Calu3 (cell line): ENCODE results near the gene THSD7B. TPM values are rescaled to one million over a fixed set of nuclear protein-coding genes. Genes with fewer than 3 reads are reported as not detected.

Source experiments
- BruUV-seq: library from RNA; stranded (reverse); fragments of 400-500 nt; replicated peaks from 2 replicates; lab custom pipeline; 2021; lab: Mats Ljungman, UMichigan
- CTCF ChIA-PET: fragments of 300-600 bp; sonication (Branson Sonifier 250); formaldehyde crosslinking; loops from one replicate; lab custom pipeline; 2022; ENCODE audit warnings: antibody characterized with exemption; lab: Charles Lee
- DNase-seq: peaks from one replicate; pipeline ENCODE4 v3.0.0; 2022
- H3K27ac Mint-ChIP-seq: one replicate; pipeline ENCODE4 v1.8.0; 2022; ENCODE audit warnings: mixed read lengths; ENCODE audit not compliant: unreplicated experiment
- H3K27me3 Mint-ChIP-seq: one replicate; pipeline ENCODE4 v1.8.0; 2022; ENCODE audit warnings: mixed read lengths; ENCODE audit not compliant: unreplicated experiment
- H3K36me3 Mint-ChIP-seq: one replicate; pipeline ENCODE4 v1.8.0; 2022; ENCODE audit warnings: mild to moderate bottlenecking, moderate library complexity, mixed read lengths; ENCODE audit not compliant: insufficient read depth, unreplicated experiment
- H3K4me1 Mint-ChIP-seq: one replicate; pipeline ENCODE4 v1.8.0; 2022; ENCODE audit warnings: mild to moderate bottlenecking, low read depth, mixed read lengths; ENCODE audit not compliant: unreplicated experiment
- H3K4me3 Mint-ChIP-seq: one replicate; pipeline ENCODE4 v1.8.0; 2022; ENCODE audit warnings: mild to moderate bottlenecking, low read depth, moderate library complexity, mixed read lengths; ENCODE audit not compliant: unreplicated experiment
- H3K9me3 Mint-ChIP-seq: one replicate; pipeline ENCODE4 v1.8.0; 2022; ENCODE audit warnings: low read depth, mixed read lengths; ENCODE audit not compliant: unreplicated experiment
- CTCF ChIP-seq: fragments of 200-600 bp; IDR thresholded peaks from one replicate; pipeline ENCODE4 v1.8.0; 2022; ENCODE audit warnings: antibody characterized with exemption; ENCODE audit not compliant: unreplicated experiment
- intact Hi-C: fragments of 100-400 bp; cut with micrococcal nuclease; formaldehyde crosslinking; loops from one replicate; pipeline ENCODE4 v1.10.0; 2022; ENCODE audit not compliant: unreplicated experiment
- total RNA-seq: library from RNA; stranded (reverse); gene quantifications from 2 replicates; pipeline ENCODE4 v1.2.3, GENCODE V29; 2022

Gene THSD7B
- total RNA-seq, 1 experiment from 2014 or later = not detected

- intact Hi-C loops = no loop called here
- Mint-ChIP-seq H3K27me3 (no peaks in the 10 kb centered on the region), H3K4me3 (no peak overlapping the region), H3K4me1 (peaks cover under 1% of the 10 kb centered on the region), H3K36me3 (no peaks in the 10 kb centered on the region), H3K27ac (no peak overlapping the region), H3K9me3 (no peaks in the 10 kb centered on the region)
- no peak for DNase-seq
- TF ChIP-seq CTCF = no peak
- BruUV-seq = no TSS peak
- CTCF ChIA-PET = no interaction called here
These were observed 904.8 kb downstream of the THSD7B start for GRCh38 chr2:137670111-137670510.

GRCh38 chr2:137672989-137673552, 907.7 kb downstream of the THSD7B start:
- no peaks in the 10 kb centered on the region for H3K27me3 Mint-ChIP-seq
- H3K4me1 Mint-ChIP-seq = peaks cover 18% of the 10 kb centered on the region
- no TSS peak for BruUV-seq
- no peak for TF ChIP-seq CTCF
- CTCF ChIA-PET = no interaction called here
- intact Hi-C loops = no loop called here
- H3K27ac Mint-ChIP-seq = no peak overlapping the region
- no peaks in the 10 kb centered on the region for H3K9me3 Mint-ChIP-seq
- DNase-seq = no peak
- no peak overlapping the region for H3K4me3 Mint-ChIP-seq
- H3K36me3 Mint-ChIP-seq = no peaks in the 10 kb centered on the region

GRCh38 chr2:137674991-137675390, 909.6 kb downstream of the THSD7B start:
- H3K27me3 Mint-ChIP-seq = no peaks in the 10 kb centered on the region
- no TSS peak for BruUV-seq
- intact Hi-C loops = loop anchor here (5.0 kb wide), 2 partner anchors 162 to 208 kb away; no protein-coding TSS in a partner anchor

GRCh38 chr2:137675584-137676327, 910.4 kb downstream of the THSD7B start:
- no peaks in the 10 kb centered on the region for H3K9me3 Mint-ChIP-seq
- TF ChIP-seq CTCF = no peak
- no peaks in the 10 kb centered on the region for H3K36me3 Mint-ChIP-seq
- CTCF ChIA-PET = interaction anchor here (0.6 kb wide), 1 partner anchor 1069 kb away, joined by 4 read pairs; no protein-coding TSS in a partner anchor
- DNase-seq = peak; percentile 21
- BruUV-seq = no TSS peak
- intact Hi-C loops = loop anchor here (5.0 kb wide), 2 partner anchors 162 to 208 kb away; no protein-coding TSS in a partner anchor
- H3K4me1 Mint-ChIP-seq = peaks cover 18% of the 10 kb centered on the region
- no peaks in the 10 kb centered on the region for H3K27me3 Mint-ChIP-seq
- peak overlapping the region; percentile 29 for H3K27ac Mint-ChIP-seq
- H3K4me3 Mint-ChIP-seq = no peak overlapping the region

More at GRCh38 chr2:137674991-137675390, 909.6 kb downstream of the THSD7B start:
- H3K27ac Mint-ChIP-seq = no peak overlapping the region
- no peak for TF ChIP-seq CTCF
- CTCF ChIA-PET = no interaction called here
- no peaks in the 10 kb centered on the region for H3K36me3 Mint-ChIP-seq
- H3K4me3 Mint-ChIP-seq = no peak overlapping the region
- peaks cover 18% of the 10 kb centered on the region for H3K4me1 Mint-ChIP-seq
- H3K9me3 Mint-ChIP-seq = no peaks in the 10 kb centered on the region
- DNase-seq = no peak
